Stimulated activated memory B cell treated with anti-CD40 and anti-IgM and Interleukin-4, amounts not matched to agents 10 μg/mL and 1 μg/mL and 100 μg/mL, for 72 hours (primary cell): ENCODE measurements around the gene TFDP1.
A peak's percentile ranks its signal among the peaks of the same experiment; 100 is the strongest.
"Not testable (repeated sequence)": the region's sequence is repeated elsewhere in the genome, so short reads cannot be mapped to it uniquely, and the experiment has no call there.

ENCODE experiments used
- ATAC-seq: fragments of 150-1000 bp; cut with Tn5 transposase; 2 replicates; pipeline ENCODE4 v1.10.0; 2021
- H3K27ac Mint-ChIP-seq: one replicate; pipeline ENCODE4 v1.8.0; 2022; ENCODE audit warnings: mild to moderate bottlenecking, mixed read lengths
- H3K27me3 Mint-ChIP-seq: one replicate; pipeline ENCODE4 v1.8.0; 2022; ENCODE audit warnings: mixed read lengths
- H3K36me3 Mint-ChIP-seq: one replicate; pipeline ENCODE4 v1.8.0; 2022; ENCODE audit warnings: mixed read lengths
- H3K4me1 Mint-ChIP-seq: one replicate; pipeline ENCODE4 v1.8.0; 2022; ENCODE audit warnings: mixed read lengths
- H3K4me3 Mint-ChIP-seq: one replicate; pipeline ENCODE4 v1.8.0; 2022; ENCODE audit warnings: mild to moderate bottlenecking, moderate library complexity, mixed read lengths
- H3K9me3 Mint-ChIP-seq: one replicate; pipeline ENCODE4 v1.8.0; 2022; ENCODE audit warnings: mixed read lengths

The TFDP1 gene

GRCh38 chr13:113607889-113608635 lies 23.5 kb downstream of the TFDP1 start:
- no peak for ATAC-seq
- no peaks in the 10 kb centered on the region for H3K9me3 Mint-ChIP-seq
- H3K27ac Mint-ChIP-seq, result peak overlapping the region; percentile 55
- H3K36me3 Mint-ChIP-seq, result peaks cover 57% of the 10 kb centered on the region
- no peaks in the 10 kb centered on the region for H3K27me3 Mint-ChIP-seq
- peaks cover 42% of the 10 kb centered on the region for H3K4me1 Mint-ChIP-seq
- H3K4me3 Mint-ChIP-seq, result no peak overlapping the region

GRCh38 chr13:113608967-113609533 lies 24.5 kb downstream of the TFDP1 start:
- no peak overlapping the region for H3K27ac Mint-ChIP-seq
- H3K4me3 Mint-ChIP-seq, result no peak overlapping the region
- H3K36me3 Mint-ChIP-seq, result peaks cover 57% of the 10 kb centered on the region
- H3K27me3 Mint-ChIP-seq, result no peaks in the 10 kb centered on the region
- H3K9me3 Mint-ChIP-seq, result no peaks in the 10 kb centered on the region
- H3K4me1 Mint-ChIP-seq, result peaks cover 39% of the 10 kb centered on the region
- no peak for ATAC-seq

GRCh38 chr13:113609616-113610015 lies 25.1 kb downstream of the TFDP1 start:
- no peak overlapping the region for H3K27ac Mint-ChIP-seq
- H3K36me3 Mint-ChIP-seq, result peaks cover 55% of the 10 kb centered on the region
- H3K9me3 Mint-ChIP-seq, result no peaks in the 10 kb centered on the region
- H3K4me1 Mint-ChIP-seq, result peaks cover 37% of the 10 kb centered on the region
- H3K27me3 Mint-ChIP-seq, result no peaks in the 10 kb centered on the region
- ATAC-seq, result no peak
- no peak overlapping the region for H3K4me3 Mint-ChIP-seq

GRCh38 chr13:113610266-113610665 lies 25.7 kb downstream of the TFDP1 start:
- peaks cover 32% of the 10 kb centered on the region for H3K4me1 Mint-ChIP-seq
- H3K9me3 Mint-ChIP-seq, result no peaks in the 10 kb centered on the region
- no peak overlapping the region for H3K27ac Mint-ChIP-seq
- no peak for ATAC-seq
- peaks cover 49% of the 10 kb centered on the region for H3K36me3 Mint-ChIP-seq
- H3K27me3 Mint-ChIP-seq, result no peaks in the 10 kb centered on the region
- H3K4me3 Mint-ChIP-seq, result no peak overlapping the region

DNA sequence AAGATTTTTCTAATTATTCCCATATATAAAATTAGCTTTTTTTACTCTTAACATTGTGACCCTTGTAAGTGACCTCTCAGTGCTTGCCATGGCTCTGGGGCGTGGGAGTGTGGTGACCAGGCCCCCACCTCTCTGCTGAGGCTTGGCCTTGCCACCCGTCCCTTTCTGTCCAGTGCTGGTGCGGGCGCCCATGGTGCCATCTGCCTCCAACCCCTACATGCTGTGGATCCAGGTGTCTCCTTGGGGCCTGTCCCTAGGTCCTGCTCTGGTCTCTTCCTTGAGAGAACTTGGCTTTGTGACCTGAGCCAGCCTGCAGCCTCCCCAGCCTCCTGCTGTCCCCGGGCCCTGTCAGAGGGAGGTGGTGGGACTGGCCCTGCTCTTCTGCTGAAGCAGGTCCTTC lies 27.4 kb downstream of the TFDP1 start:
- no peaks in the 10 kb centered on the region for H3K27me3 Mint-ChIP-seq
- H3K4me3 Mint-ChIP-seq, result no peak overlapping the region
- no peaks in the 10 kb centered on the region for H3K9me3 Mint-ChIP-seq
- peaks cover 51% of the 10 kb centered on the region for H3K36me3 Mint-ChIP-seq
- H3K4me1 Mint-ChIP-seq, result peaks cover 40% of the 10 kb centered on the region
- H3K27ac Mint-ChIP-seq, result no peak overlapping the region
- ATAC-seq, result no peak

DNA sequence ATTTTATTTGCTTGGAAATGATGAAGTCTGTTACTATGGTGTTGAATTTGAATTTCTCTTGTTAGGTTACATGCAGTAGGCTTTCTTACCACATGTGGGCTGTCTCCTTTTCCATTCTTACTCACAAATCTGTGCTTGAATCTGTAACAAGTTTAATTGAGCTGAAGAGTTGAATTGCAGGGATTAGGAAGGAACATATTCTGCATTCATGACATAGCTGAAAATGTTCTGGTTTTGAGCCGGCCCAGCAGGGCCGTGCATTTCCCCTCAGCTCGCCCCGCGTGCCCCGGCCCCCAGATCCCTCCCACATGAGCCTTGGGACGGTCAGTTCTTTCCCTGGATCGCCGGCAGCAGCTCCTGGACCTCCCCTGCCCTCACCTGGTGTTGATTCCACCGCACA lies 28.1 kb downstream of the TFDP1 start:
- H3K9me3 Mint-ChIP-seq, result no peaks in the 10 kb centered on the region
- H3K27ac Mint-ChIP-seq, result no peak overlapping the region

GRCh38 chr13:113613789-113614379 lies 29.3 kb downstream of the TFDP1 start:
- ATAC-seq, result no peak
- Mint-ChIP-seq H3K4me3 (no peak overlapping the region), H3K36me3 (peaks cover 45% of the 10 kb centered on the region), H3K27me3 (no peaks in the 10 kb centered on the region), H3K4me1 (peaks cover 24% of the 10 kb centered on the region), H3K27ac (no peak overlapping the region), H3K9me3 (no peaks in the 10 kb centered on the region)

More for the DNA sequence above, 28.1 kb downstream of the TFDP1 start:
- Mint-ChIP-seq H3K36me3 (peaks cover 50% of the 10 kb centered on the region), H3K4me3 (no peak overlapping the region), H3K27me3 (no peaks in the 10 kb centered on the region), H3K4me1 (peaks cover 36% of the 10 kb centered on the region)
- no peak for ATAC-seq

DNA sequence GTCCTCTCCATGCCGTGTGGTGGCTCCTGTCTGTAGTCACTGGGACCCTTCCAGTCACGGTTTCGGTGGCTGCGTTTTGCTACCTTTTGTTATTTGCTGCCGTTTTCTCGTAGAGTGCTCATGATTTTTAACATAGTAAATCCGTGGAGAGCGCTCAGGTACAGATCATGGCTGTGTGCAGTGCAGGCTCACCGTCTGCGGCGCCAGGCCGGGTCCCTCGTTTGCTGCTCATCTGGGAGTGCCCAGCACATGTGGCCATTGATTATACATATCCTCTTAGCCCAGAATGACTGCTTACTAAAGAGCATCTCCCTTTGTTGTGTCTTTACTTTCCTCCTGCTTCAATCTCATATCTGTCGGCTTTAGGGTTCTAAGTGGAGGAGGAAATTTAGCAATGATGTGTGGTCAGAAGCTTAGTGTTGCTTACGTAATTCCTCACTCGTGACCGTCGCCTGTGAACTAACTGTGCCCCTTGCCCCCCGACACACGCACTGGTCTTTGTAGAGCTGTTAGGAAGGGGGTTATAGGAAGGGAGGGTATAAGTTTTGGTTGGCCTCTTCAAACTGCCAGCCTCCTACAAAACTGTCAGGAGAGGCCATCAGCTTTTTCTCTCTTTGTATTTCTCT lies 31.8 kb downstream of the TFDP1 start:
- ATAC-seq, result no peak

GRCh38 chr13:113616991-113617749 lies 32.6 kb downstream of the TFDP1 start:
- H3K36me3 Mint-ChIP-seq, result peaks cover 32% of the 10 kb centered on the region
- no peak for ATAC-seq
- H3K4me1 Mint-ChIP-seq, result peaks cover 12% of the 10 kb centered on the region
- H3K4me3 Mint-ChIP-seq, result no peak overlapping the region
- peak overlapping the region; percentile 23 for H3K27ac Mint-ChIP-seq
- no peaks in the 10 kb centered on the region for H3K9me3 Mint-ChIP-seq
- H3K27me3 Mint-ChIP-seq, result no peaks in the 10 kb centered on the region

More for the DNA sequence above, 31.8 kb downstream of the TFDP1 start:
- Mint-ChIP-seq H3K36me3 (peaks cover 33% of the 10 kb centered on the region), H3K4me1 (peaks cover 14% of the 10 kb centered on the region), H3K27me3 (no peaks in the 10 kb centered on the region), H3K4me3 (no peak overlapping the region), H3K27ac (peak overlapping the region; percentile 23), H3K9me3 (no peaks in the 10 kb centered on the region)

- no peak overlapping the region for H3K4me3 Mint-ChIP-seq
- H3K36me3 Mint-ChIP-seq, result peaks cover 36% of the 10 kb centered on the region
- peaks cover 9% of the 10 kb centered on the region for H3K4me1 Mint-ChIP-seq
- no peak for ATAC-seq
- H3K27me3 Mint-ChIP-seq, result no peaks in the 10 kb centered on the region
- no peaks in the 10 kb centered on the region for H3K9me3 Mint-ChIP-seq
- H3K27ac Mint-ChIP-seq, result no peak overlapping the region
These were observed 33.4 kb downstream of the TFDP1 start for GRCh38 chr13:113617961-113618360.

GRCh38 chr13:113618455-113618854 lies 33.9 kb downstream of the TFDP1 start:
- Mint-ChIP-seq H3K36me3 (peaks cover 41% of the 10 kb centered on the region), H3K9me3 (no peaks in the 10 kb centered on the region), H3K4me1 (peaks cover 9% of the 10 kb centered on the region), H3K4me3 (no peak overlapping the region), H3K27me3 (no peaks in the 10 kb centered on the region), H3K27ac (no peak overlapping the region)
- no peak for ATAC-seq

DNA sequence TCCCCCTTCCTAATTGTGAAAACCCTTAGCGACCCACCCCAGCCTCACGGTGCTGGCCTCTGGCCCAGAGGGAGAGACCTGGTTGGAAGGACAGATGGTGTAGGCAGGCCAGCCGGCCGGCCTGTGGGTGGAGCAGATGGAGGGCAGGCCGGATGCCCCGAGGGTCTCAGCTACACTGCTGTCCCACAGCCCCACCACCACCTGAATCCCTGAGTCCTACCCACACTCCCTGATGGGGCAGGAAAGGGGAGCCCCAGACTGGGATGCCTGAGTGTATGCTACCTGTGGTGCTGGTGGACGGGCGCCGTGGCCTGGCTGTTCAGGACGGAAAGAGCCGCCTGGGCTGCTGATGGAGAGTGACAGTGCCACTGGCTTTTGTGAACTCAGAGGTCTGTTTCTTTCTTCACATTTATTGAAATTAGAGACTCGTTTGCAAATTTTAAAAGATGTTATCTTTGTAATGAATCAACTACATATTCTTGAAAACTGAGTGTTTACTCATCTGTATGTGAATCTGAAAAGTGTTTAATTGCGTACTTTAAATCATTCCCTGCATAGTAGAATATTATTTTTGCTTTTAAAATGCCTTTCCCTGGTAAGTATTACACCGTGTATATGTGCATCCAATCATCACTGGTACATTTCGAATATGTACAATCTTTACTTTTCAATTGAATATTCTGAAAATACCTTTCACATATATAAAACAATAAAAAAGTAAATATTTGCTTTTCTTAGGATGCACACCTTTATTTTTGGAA lies 35.7 kb downstream of the TFDP1 start:
- Mint-ChIP-seq H3K27ac (no peak overlapping the region), H3K4me3 (no peak overlapping the region), H3K9me3 (no peaks in the 10 kb centered on the region), H3K4me1 (peaks cover 9% of the 10 kb centered on the region), H3K36me3 (peaks cover 59% of the 10 kb centered on the region), H3K27me3 (no peaks in the 10 kb centered on the region)
- peak; percentile 12 for ATAC-seq

DNA sequence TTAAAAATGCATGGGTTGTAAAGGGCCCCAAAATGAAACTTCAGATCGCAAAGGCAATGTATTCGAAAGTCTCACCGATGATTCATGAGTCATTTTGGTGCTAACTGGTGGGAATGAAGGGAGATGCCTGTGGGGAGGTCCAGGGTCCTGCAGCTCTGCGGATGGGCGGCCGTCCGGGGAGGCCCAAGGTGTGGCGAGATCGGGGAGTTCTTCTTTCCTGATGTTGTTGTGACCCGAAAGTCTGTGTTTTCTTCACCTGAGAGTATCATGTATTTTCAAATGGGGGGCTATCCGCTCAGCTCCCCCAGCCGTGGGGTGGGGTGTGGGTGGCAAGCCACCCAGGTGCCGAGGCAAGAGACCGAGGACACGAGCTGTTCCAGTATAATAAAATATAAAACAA lies 36.5 kb downstream of the TFDP1 start:
- H3K36me3 Mint-ChIP-seq, result peaks cover 65% of the 10 kb centered on the region
- H3K4me1 Mint-ChIP-seq, result peaks cover 9% of the 10 kb centered on the region
- H3K4me3 Mint-ChIP-seq, result no peak overlapping the region
- ATAC-seq, result no peak
- no peak overlapping the region for H3K27ac Mint-ChIP-seq
- H3K27me3 Mint-ChIP-seq, result no peaks in the 10 kb centered on the region
- no peaks in the 10 kb centered on the region for H3K9me3 Mint-ChIP-seq

- not testable (repeated sequence) for H3K4me1 Mint-ChIP-seq, H3K27ac Mint-ChIP-seq
These were observed 36.9 kb downstream of the TFDP1 start for GRCh38 chr13:113621498-113621897.

More at GRCh38 chr13:113621498-113621897, 36.9 kb downstream of the TFDP1 start:
- not testable (repeated sequence) for H3K27me3 Mint-ChIP-seq, H3K9me3 Mint-ChIP-seq, ATAC-seq, H3K4me3 Mint-ChIP-seq
- peaks cover 66% of the 10 kb centered on the region for H3K36me3 Mint-ChIP-seq
